ENCODE data around the gene RAP1GAP. TPM values are rescaled to one million over a fixed set of nuclear protein-coding genes. Genes with fewer than 3 reads are reported as not detected.
"Not testable (repeated sequence)": the region's sequence is repeated elsewhere in the genome, so short reads cannot be mapped to it uniquely, and the experiment has no call there.

Gene RAP1GAP
- total and polyA plus RNA-seq, 4 donors: 8.6 to 23.1 (median 11.3) TPM

DNA sequence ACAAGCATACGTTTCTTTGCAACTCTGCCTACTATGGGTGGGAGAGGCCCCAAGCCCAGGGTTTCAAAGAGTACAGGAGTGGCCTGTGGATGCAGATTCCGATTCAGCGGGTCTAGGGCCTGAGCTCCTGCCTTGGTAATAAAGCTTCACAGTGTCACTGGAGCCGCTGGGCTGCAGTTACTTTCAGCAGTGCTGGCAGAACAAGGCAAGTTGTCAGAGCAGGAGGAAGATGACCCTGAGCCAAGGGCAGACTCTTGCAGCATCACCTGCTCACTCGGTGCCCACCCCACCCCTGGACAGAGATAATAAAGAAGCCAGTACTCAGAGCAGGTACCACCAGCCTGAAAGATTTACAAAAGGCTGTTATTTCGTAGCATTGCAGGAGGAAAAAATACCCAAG is 8.0 kb upstream of the RAP1GAP start:
- H3K36me3 ChIP-seq (ENCODE audit: control insufficient read depth in 4 of 4, insufficient read depth in 3 of 4, low read depth in 1 of 4, low read length in 3 of 4): peaks cover 2 to 17% (median 11%) of the 10 kb centered on the region in 4 donors
- no peak for DNase-seq (ENCODE audit: low spot score)

DNA sequence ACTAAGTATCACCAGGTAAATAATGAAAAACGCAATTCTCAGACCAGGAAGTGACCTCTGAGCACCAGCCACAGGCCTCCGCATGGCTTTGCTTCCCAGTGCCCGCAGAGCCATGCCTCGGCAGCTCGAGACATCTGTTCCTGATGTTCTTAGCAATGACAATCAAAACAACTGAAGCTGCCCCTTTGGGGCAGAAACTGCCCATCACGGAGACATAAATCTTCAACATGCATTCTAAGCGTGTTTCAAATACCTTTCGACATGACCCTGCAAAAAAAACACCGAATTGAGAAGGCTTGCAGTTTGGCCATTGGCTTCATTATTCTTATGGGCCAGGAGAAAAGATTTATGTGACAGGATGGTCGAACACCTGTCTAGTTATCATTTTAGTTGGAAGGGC is 5.8 kb upstream of the RAP1GAP start:
- Histone ChIP-seq H3K27ac (ENCODE audit: low read depth in 1 of 2, low read length in 2 of 2) (no peak overlapping the region), H3K27me3 (ENCODE audit: control insufficient read depth in 4 of 4, insufficient read depth in 4 of 4, low read length in 3 of 4) (no peaks in the 10 kb centered on the region), H3K4me1 (ENCODE audit: control insufficient read depth in 4 of 4, insufficient read depth in 4 of 4, low read length in 3 of 4) (peaks cover 9 to 27% (median 19%) of the 10 kb centered on the region in 4 donors), H3K9me3 (ENCODE audit: control insufficient read depth in 4 of 4, low read length in 3 of 4) (no peaks in the 10 kb centered on the region), H3K9ac (ENCODE audit: low read depth in 1 of 2, low read length in 2 of 2) (no peak overlapping the region), H3K36me3 (ENCODE audit: control insufficient read depth in 4 of 4, insufficient read depth in 3 of 4, low read depth in 1 of 4, low read length in 3 of 4) (peaks cover 2 to 16% (median 5%) of the 10 kb centered on the region in 4 donors), H3K4me3 (ENCODE audit: low read depth in 1 of 3, low read length in 3 of 3) (no peak overlapping the region)
- DNase-seq (ENCODE audit: low spot score): no peak
- TF ChIP-seq FOXA2 (IDR thresholded peaks at IDR 0.05) (no peak), EGR1 (IDR thresholded peaks at IDR 0.05; ENCODE audit: low read depth in 2 of 2) (no peak), NR2F2 (IDR thresholded peaks at IDR 0.05) (no peak), GABPA (IDR thresholded peaks at IDR 0.05 in 1 of 2, conservative IDR thresholded peaks at IDR 0.05 in 1 of 2) (no peak), HNF4A (conservative IDR thresholded peaks at IDR 0.05) (no peak), YY1 (IDR thresholded peaks at IDR 0.05) (no peak), FOXA1 (IDR thresholded peaks at IDR 0.05) (no peak), TAF1 (conservative IDR thresholded peaks at IDR 0.05) (no peak), HNF4G (IDR thresholded peaks at IDR 0.05) (no peak), RXRA (IDR thresholded peaks at IDR 0.05) (no peak)
- TF ChIP-seq, protein P1, sequence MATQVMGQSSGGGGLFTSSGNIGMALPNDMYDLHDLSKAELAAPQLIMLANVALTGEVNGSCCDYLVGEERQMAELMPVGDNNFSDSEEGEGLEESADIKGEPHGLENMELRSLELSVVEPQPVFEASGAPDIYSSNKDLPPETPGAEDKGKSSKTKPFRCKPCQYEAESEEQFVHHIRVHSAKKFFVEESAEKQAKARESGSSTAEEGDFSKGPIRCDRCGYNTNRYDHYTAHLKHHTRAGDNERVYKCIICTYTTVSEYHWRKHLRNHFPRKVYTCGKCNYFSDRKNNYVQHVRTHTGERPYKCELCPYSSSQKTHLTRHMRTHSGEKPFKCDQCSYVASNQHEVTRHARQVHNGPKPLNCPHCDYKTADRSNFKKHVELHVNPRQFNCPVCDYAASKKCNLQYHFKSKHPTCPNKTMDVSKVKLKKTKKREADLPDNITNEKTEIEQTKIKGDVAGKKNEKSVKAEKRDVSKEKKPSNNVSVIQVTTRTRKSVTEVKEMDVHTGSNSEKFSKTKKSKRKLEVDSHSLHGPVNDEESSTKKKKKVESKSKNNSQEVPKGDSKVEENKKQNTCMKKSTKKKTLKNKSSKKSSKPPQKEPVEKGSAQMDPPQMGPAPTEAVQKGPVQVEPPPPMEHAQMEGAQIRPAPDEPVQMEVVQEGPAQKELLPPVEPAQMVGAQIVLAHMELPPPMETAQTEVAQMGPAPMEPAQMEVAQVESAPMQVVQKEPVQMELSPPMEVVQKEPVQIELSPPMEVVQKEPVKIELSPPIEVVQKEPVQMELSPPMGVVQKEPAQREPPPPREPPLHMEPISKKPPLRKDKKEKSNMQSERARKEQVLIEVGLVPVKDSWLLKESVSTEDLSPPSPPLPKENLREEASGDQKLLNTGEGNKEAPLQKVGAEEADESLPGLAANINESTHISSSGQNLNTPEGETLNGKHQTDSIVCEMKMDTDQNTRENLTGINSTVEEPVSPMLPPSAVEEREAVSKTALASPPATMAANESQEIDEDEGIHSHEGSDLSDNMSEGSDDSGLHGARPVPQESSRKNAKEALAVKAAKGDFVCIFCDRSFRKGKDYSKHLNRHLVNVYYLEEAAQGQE (IDR thresholded peaks at IDR 0.05): no peak
- TF ChIP-seq, protein P2, sequence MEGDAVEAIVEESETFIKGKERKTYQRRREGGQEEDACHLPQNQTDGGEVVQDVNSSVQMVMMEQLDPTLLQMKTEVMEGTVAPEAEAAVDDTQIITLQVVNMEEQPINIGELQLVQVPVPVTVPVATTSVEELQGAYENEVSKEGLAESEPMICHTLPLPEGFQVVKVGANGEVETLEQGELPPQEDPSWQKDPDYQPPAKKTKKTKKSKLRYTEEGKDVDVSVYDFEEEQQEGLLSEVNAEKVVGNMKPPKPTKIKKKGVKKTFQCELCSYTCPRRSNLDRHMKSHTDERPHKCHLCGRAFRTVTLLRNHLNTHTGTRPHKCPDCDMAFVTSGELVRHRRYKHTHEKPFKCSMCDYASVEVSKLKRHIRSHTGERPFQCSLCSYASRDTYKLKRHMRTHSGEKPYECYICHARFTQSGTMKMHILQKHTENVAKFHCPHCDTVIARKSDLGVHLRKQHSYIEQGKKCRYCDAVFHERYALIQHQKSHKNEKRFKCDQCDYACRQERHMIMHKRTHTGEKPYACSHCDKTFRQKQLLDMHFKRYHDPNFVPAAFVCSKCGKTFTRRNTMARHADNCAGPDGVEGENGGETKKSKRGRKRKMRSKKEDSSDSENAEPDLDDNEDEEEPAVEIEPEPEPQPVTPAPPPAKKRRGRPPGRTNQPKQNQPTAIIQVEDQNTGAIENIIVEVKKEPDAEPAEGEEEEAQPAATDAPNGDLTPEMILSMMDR (IDR thresholded peaks at IDR 0.05; ENCODE audit: low read depth, low read length, missing input control): no peak
- TF ChIP-seq, protein P3, sequence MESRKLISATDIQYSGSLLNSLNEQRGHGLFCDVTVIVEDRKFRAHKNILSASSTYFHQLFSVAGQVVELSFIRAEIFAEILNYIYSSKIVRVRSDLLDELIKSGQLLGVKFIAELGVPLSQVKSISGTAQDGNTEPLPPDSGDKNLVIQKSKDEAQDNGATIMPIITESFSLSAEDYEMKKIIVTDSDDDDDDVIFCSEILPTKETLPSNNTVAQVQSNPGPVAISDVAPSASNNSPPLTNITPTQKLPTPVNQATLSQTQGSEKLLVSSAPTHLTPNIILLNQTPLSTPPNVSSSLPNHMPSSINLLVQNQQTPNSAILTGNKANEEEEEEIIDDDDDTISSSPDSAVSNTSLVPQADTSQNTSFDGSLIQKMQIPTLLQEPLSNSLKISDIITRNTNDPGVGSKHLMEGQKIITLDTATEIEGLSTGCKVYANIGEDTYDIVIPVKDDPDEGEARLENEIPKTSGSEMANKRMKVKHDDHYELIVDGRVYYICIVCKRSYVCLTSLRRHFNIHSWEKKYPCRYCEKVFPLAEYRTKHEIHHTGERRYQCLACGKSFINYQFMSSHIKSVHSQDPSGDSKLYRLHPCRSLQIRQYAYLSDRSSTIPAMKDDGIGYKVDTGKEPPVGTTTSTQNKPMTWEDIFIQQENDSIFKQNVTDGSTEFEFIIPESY (IDR thresholded peaks at IDR 0.05): no peak
- WGBS: 89% methylated on average over 10 of the region's 10 CpGs

More for the DNA sequence above, 8.0 kb upstream of the RAP1GAP start:
- TF ChIP-seq, protein P4, sequence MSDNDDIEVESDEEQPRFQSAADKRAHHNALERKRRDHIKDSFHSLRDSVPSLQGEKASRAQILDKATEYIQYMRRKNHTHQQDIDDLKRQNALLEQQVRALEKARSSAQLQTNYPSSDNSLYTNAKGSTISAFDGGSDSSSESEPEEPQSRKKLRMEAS (IDR thresholded peaks at IDR 0.05): no peak
- WGBS: 95% methylated on average over 6 of the region's 6 CpGs
- peaks cover 5 to 18% (median 15%) of the 10 kb centered on the region in 4 donors for H3K4me1 ChIP-seq (ENCODE audit: control insufficient read depth in 4 of 4, insufficient read depth in 4 of 4, low read length in 3 of 4)
- no peak overlapping the region for H3K9ac ChIP-seq (ENCODE audit: low read depth in 1 of 2, low read length in 2 of 2)
- no peaks in the 10 kb centered on the region for H3K27me3 ChIP-seq (ENCODE audit: control insufficient read depth in 4 of 4, insufficient read depth in 4 of 4, low read length in 3 of 4)
- H3K27ac ChIP-seq (ENCODE audit: low read depth in 1 of 2, low read length in 2 of 2): no peak overlapping the region
- no peak overlapping the region for H3K4me3 ChIP-seq (ENCODE audit: low read depth in 1 of 3, low read length in 3 of 3)
- no peaks in the 10 kb centered on the region for H3K9me3 ChIP-seq (ENCODE audit: control insufficient read depth in 4 of 4, low read length in 3 of 4)

DNA sequence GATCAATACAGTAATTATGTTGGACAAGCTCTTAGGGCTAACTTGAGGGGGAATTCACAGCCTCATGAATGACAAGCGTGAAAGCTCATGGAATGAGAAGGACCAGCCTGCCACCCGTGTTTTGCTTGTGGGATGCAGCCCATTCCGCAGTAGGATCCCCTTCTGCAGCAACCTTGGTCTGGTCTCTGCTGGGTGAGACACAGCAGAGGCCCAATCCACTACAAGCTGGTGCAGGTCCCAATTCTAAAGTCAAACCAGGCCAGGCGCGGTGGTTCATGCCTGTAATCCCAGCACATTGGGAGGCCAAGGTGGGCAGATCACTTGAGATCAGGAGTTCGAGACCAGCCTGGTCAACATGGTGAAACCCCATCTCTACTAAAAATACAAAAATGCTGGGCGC is 4.7 kb upstream of the RAP1GAP start:
- Histone ChIP-seq H3K4me1 (ENCODE audit: control insufficient read depth in 4 of 4, insufficient read depth in 4 of 4, low read length in 3 of 4) (peaks cover 12 to 37% (median 25%) of the 10 kb centered on the region in 4 donors), H3K27ac (ENCODE audit: low read depth in 1 of 2, low read length in 2 of 2) (peak overlapping the region in 1 of 2 donors; percentile 56)
- H3K36me3 ChIP-seq (ENCODE audit: control insufficient read depth in 4 of 4, insufficient read depth in 3 of 4, low read depth in 1 of 4, low read length in 3 of 4); H3K9ac ChIP-seq (ENCODE audit: low read depth in 1 of 2, low read length in 2 of 2); H3K9me3 ChIP-seq (ENCODE audit: control insufficient read depth in 4 of 4, low read length in 3 of 4); H3K27me3 ChIP-seq (ENCODE audit: control insufficient read depth in 4 of 4, insufficient read depth in 4 of 4, low read length in 3 of 4); H3K4me3 ChIP-seq (ENCODE audit: low read depth in 1 of 3, low read length in 3 of 3); DNase-seq (ENCODE audit: low spot score): not testable (repeated sequence)
- WGBS: 95% methylated on average over 7 of the region's 7 CpGs

Measured in liver (tissue), 9 donors.